Measurements from ENCODE around the gene IFNGR1.

The IFNGR1 gene

GRCh38 chr6:137176729-137177128 lies 42.5 kb downstream of the IFNGR1 start:
- TF ChIP-seq FOXP2 (optimal IDR thresholded peaks at IDR 0.05; ENCODE audit: borderline replicate concordance, extremely low read depth, extremely low read length, insufficient read depth) (no peak), REST (IDR thresholded peaks at IDR 0.05; ENCODE audit: insufficient read depth in 1 of 2, low read depth in 2 of 2, low read length in 2 of 2) (no peak), POLR2AphosphoS5 (IDR thresholded peaks at IDR 0.05; ENCODE audit: low read depth, low read length) (no peak), TAF1 (IDR thresholded peaks at IDR 0.05; ENCODE audit: borderline replicate concordance, insufficient read depth, low read length) (no peak), SIN3A (IDR thresholded peaks at IDR 0.05; ENCODE audit: borderline replicate concordance, insufficient read depth, low read length) (no peak)

- TF ChIP-seq TAF1 (IDR thresholded peaks at IDR 0.05; ENCODE audit: borderline replicate concordance, insufficient read depth, low read length) (no peak), FOXP2 (optimal IDR thresholded peaks at IDR 0.05; ENCODE audit: borderline replicate concordance, extremely low read depth, extremely low read length, insufficient read depth) (no peak), REST (IDR thresholded peaks at IDR 0.05; ENCODE audit: insufficient read depth in 1 of 2, low read depth in 2 of 2, low read length in 2 of 2) (no peak), POLR2AphosphoS5 (IDR thresholded peaks at IDR 0.05; ENCODE audit: low read depth, low read length) (no peak), SIN3A (IDR thresholded peaks at IDR 0.05; ENCODE audit: borderline replicate concordance, insufficient read depth, low read length) (no peak)
These were observed 43.3 kb downstream of the IFNGR1 start for GRCh38 chr6:137175868-137176245.

- TF ChIP-seq FOXP2 (optimal IDR thresholded peaks at IDR 0.05; ENCODE audit: borderline replicate concordance, extremely low read depth, extremely low read length, insufficient read depth) (no peak), SIN3A (IDR thresholded peaks at IDR 0.05; ENCODE audit: borderline replicate concordance, insufficient read depth, low read length) (no peak), POLR2AphosphoS5 (IDR thresholded peaks at IDR 0.05; ENCODE audit: low read depth, low read length) (no peak), REST (IDR thresholded peaks at IDR 0.05; ENCODE audit: insufficient read depth in 1 of 2, low read depth in 2 of 2, low read length in 2 of 2) (no peak), TAF1 (IDR thresholded peaks at IDR 0.05; ENCODE audit: borderline replicate concordance, insufficient read depth, low read length) (no peak)
These were observed 43.9 kb downstream of the IFNGR1 start for GRCh38 chr6:137175157-137175867.

- no peak for TF ChIP-seq REST (IDR thresholded peaks at IDR 0.05; ENCODE audit: insufficient read depth in 1 of 2, low read depth in 2 of 2, low read length in 2 of 2)
- no peak for TF ChIP-seq TAF1 (IDR thresholded peaks at IDR 0.05; ENCODE audit: borderline replicate concordance, insufficient read depth, low read length)
- no peak for TF ChIP-seq POLR2AphosphoS5 (IDR thresholded peaks at IDR 0.05; ENCODE audit: low read depth, low read length)
- no peak for TF ChIP-seq FOXP2 (optimal IDR thresholded peaks at IDR 0.05; ENCODE audit: borderline replicate concordance, extremely low read depth, extremely low read length, insufficient read depth)
- TF ChIP-seq SIN3A (IDR thresholded peaks at IDR 0.05; ENCODE audit: borderline replicate concordance, insufficient read depth, low read length) = no peak
These were observed 45.7 kb downstream of the IFNGR1 start, which contains the start of gene IL22RA2 for GRCh38 chr6:137173501-137173900. Gene IL22RA2 (minus strand): TSS chr6:137173644. CDS start chr6:137161749, 11,895 bp downstream.

Data from PFSK-1 (cell line).